GM19324 (cell line): ENCODE measurements around the gene MED27.
"Not testable (repeated sequence)": the region's sequence is repeated elsewhere in the genome, so short reads cannot be mapped to it uniquely, and the experiment has no call there.

ENCODE experiments used
- ATAC-seq: cut with Tn5 transposase; IDR thresholded peaks from one replicate; pipeline ENCODE4 v1.9.1; 2021; ENCODE audit warnings: mild to moderate bottlenecking, moderate library complexity; ENCODE audit not compliant: unreplicated experiment, low FRiP score

MED27 gene

DNA sequence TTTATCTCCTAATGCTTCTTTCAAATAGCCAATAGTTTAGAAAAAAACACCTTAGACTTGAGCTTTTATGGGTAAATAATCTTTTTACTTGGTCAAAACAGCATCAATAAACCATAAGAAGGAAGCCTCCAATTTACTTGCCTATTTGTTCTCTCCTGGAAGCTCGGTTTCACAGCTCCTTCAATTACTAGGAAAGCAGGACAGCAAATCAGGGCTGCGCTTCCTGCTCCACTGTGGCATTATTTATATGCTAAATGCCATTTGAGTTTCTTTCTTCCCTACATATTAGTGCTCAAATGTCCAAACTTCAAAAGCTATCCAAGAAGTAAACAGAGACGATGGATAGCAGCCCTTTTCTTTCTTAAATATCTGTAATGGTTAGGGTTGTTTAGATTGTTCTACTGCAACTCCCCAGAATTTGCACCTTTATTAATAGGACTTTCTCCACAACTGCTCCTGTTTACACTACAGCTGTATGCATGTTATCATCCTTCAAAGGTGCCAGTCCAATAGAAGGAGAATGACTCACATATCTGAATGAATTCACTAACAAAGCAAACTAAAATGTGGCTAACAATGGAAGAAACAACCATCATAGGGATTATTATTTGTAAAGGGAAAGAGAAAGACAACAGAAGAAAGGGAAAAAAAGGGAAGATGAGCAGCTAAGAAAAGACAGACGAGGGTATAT lies 58.7 kb downstream of the MED27 start:
- ATAC-seq = no peak

DNA sequence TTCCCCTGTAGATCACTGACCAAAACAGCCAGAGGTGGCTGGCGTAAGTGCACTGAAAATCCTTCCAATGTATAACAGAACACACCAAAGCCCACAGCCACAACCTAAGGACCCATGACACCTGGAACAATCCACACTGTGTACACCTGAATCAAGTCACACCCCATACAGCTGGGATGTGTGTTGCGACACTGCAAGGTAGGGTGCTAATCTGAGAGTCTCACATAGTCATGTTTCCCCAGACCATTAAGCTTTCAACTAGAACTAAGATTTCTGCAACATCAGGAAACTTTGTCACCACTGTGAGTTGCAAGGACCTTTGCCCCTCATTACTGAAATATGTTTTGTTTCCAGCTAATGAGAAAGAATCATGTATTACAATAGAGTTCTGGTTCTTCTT lies 59.4 kb downstream of the MED27 start:
- no peak for ATAC-seq

DNA sequence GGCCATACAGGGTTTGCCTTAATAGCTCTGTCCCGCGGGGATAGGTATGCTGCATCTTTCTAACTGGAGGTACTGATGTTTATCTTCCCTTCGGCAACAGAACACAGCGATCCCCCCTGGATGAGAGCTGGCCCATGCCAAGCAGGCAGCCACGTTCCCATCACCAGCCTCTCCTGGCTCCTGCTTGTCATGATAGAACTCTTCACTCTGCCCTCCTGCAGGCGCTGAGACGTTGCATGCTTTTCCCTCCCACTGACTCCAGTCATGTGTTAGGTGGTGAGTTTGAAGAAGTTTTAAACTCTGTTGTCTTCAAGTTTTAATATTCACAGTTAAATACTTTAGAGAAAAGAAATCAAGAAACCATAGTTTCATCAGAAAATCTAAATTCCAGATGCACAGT lies 60.0 kb downstream of the MED27 start:
- no peak for ATAC-seq

DNA sequence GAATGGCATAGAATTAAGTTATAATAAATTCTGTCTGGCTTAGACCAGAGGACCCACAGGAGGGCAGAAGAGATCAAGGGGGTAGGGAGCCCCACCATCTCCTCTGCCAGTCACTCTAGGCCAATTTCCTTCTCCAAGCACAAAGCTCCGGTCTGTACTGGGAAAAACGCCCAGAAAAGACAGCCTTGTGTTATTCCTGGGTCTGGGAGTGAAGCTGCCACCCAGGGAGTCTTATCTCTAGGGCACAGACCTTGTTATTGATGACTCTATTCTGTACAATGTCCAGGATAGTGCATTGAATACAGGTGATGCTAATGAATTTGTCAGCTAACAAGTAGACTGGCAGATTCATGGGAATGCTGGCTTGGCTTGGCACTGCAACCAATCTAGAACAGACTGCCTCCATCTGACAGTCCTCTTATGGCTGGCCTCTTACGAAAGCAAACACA lies 60.7 kb downstream of the MED27 start:
- ATAC-seq = no peak

DNA sequence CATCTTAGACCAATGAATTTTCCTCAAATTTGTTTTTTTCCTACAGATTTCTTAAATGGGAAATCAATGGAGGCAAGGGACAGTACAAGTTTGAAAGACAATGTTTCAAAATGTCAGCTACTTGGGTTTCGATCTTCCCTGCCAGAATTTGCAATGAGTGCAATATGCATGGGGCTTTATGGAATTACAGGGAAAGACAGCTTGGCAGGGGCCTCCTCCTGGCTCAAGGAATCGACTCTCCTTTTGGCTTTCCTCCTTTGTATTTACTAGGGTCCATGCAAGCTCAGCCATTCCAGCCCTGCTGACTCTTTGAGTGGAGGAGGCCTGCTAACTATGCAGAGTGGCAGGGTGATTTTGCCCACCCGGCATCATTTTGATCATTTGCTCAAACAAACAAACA lies 63.2 kb downstream of the MED27 start:
- ATAC-seq = no peak

DNA sequence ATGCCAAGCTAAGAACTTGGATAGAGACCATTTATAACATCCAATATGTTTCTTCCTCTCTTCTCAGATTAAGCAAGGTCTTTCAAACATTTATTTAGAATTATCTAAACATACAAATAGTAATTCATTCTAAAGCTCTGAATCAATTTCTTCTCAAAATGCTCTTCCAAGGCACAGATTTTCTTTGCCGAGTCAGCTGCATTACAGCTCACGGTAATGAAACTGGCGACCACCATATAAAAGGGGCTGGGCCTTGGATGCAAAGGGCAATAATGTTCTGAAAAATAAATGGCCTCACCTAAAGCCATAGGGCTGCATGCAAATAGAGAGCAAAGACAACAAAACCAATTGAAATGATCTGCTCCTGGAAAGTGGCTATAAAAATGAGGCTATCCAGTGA lies 63.8 kb downstream of the MED27 start:
- no peak for ATAC-seq

DNA sequence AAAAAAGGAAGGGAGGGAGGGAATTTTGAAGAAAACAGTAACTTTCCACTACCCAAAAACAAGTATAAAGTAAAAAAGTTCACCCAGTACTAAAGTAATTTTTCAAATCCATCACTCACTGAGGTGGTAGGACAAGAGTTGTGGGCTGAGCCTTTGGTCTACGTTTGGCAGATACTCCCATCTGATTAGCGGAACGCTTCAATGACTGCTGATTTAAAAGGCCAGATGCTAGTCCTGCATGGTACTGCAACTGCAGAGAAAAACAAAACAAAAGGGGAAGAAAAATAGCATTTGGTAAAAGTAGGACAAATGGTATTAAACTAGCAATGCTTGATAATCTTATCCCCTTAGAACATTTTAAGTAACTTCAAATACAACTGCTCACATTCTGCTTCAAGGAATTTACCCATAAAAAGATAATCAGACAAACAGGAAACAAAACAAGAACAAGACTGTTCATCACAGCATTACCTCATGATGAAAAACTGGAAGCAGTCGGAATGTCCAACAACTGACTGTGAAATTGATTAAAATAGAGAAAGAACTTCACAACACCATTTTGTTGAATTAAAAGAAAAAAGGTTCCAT lies 65.4 kb downstream of the MED27 start:
- no peak for ATAC-seq

DNA sequence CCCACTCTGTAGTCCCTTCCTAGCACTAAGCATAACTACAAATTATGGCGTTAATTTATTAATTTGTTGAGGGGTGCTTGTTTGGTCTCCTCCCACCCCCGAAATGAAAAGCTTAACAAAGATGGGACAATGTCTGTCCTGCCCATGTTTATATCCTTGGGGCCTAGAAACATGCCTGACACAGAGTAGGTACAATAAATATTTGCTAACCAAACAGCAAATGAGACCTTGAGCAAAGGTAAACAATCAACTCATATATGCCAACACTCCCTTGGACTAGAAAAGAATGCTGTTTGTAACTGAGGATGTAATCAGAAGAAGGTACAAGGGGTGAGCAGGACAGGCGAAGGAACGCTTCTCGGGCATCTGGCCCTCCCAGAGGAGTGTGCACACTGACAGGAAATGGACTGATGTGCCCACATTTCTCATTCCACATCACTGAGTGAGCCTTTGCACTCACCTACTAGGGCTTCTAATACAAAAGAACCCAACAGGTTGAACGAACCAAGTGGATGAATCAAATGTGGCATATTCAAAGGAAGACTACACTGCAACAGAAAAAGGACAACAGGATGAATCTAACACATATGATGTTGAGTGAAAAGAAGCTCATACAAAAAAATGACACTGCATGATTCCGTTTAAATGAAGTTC lies 66.8 kb downstream of the MED27 start:
- no peak for ATAC-seq

DNA sequence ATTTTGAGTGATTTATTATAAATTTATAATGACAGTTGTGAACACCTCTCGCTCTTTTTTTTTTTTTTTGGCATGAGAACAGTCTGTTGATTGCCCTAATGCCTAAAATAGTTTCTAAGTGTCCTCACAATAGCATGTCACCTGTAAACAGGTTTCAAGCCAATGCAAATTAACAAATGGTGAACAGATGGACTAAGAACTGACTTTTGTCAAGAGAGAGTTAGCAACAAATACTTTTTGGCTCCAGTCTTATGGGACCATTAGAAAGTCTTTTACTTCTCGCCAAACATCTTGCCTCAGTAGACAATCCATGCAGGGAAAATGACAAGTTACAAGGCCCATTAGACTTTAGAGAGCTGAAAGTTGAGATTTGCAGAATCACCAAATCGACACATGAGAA lies 67.8 kb downstream of the MED27 start:
- no peak for ATAC-seq

DNA sequence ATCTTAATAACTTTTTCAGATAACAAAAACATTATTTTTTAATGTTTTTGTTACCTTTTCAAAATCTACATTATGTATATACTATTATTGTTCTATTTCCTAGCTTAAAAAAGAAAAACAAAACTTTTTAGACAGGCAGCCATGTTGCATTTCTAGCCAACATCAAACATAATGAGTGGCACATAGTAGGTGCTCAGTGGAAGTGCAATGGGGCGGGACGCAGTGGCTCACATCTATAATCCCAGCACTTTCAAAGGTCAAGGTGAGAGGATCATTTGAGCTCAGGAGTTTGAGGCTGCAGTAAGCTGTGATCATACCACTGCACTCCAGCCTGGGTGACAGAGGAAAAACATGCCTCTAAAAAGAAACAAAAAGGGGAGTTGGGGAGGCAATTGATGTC lies 68.4 kb downstream of the MED27 start:
- no peak for ATAC-seq

DNA sequence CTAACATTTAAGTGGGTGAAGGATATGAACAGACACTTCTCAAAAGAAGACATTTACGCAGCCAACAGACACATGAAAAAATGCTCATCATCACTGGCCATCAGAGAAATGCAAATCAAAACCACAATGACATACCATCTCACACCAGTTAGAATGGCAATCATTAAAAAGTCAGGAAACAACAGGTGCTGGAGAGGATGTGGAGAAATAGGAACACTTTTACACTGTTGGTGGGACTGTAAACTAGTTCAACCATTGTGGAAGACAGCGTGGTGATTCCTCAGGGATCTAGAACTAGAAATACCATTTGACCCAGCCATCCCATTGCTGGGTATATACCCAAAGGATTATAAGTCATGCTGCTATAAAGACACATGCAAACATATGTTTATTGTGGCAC lies 69.5 kb downstream of the MED27 start:
- not testable (repeated sequence) for ATAC-seq

DNA sequence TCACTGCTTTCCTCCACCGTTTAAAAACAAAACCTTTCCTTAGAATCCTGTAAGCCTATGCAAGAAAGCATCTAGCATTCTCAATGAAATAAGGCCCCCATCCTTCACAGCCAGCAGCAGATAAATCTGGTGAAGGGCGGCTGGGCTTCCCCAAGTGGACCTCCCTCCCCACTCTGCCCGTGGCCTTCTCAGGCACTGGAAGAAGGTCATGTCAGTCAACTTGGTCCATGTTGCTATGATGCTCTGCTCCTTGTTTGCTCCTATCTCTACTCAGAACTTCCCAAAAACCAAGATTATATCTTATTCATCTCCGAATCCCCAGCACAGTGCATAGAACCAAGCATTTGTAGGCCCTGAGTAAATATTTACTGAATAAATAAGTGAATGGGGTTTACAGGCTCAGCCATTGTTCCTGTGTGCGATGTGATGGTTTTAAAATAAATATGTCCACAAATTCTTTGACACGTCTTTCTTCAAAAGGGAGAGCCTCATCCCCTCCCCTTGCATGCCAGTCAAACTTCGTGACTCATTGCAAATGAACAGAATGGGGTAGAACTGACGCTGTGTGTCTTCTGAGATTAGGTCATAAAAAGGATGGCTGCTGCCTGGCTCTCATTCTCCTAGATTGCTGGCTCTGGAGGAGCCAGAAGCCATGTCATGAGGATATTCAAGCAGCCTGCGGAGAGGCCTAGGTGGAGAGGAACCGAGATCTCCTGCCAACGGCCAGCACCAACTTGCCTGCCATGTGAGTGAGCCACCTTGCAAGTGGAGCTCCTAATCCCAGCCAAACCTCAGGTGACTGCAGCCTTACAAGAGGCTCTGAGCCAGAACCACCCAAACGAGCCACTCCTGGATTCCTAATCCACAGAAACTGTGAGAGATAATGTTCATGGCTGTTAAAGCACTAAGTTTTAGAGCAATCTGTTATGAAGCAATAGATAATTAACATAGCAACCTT lies 70.5 kb downstream of the MED27 start:
- ATAC-seq = no peak

DNA sequence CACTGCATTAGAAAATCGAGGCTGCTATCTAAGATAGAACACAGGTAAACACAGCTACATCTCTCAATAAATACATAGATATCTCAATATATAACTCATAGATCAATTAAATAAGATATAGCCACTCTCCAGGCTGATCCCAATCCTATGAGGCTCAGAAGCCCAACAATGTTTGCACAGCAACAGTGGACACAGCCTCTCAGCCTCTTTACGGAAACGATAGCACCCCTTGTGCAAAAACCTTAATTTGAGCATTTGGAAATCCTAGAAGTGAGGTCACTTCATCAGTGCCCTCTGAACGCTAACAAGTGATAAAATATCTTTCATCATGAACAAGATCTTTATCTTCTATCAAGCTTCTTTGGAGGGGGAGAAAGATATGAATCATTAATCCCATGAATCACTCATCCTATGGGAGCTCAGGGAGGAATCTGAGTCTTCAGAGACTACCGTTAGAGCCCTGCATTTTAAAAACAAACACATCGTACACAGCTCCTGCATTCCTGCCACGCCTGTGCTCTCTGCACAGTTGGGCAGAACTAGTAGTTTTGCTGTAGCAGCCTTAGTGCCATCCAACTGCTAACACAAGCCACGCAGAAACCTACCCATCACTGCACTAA lies 71.4 kb downstream of the MED27 start:
- no peak for ATAC-seq

DNA sequence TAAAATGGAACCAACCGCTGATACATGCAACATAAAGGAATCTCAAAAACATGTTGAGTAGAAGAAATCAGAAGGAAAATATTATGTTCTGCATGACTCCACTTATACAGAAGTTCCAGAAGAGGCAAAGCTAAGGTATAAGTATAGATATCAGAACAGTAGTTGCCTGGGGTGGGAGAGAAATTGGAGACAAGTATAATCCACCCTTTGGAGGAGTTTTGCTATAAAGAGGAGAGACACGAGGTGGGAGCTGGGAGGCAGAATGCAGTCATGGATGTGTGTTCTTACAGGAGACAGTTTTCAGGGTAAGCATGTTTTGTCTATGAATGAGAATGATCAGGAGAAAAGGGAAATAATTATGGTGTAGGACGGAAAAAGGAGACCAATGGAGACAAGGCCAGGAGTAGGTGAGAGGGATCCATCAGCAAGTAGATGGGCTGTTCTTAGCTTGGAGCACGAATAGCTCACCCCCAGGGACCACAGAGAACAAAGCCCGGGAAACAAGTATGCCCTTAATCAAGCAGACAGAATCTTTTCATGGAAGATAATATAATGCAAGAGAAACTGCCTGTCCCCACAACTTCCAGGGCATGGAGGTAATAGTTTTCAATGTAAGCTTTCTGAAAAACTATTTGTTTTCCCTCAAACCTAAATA lies 72.2 kb downstream of the MED27 start:
- ATAC-seq = no peak

DNA sequence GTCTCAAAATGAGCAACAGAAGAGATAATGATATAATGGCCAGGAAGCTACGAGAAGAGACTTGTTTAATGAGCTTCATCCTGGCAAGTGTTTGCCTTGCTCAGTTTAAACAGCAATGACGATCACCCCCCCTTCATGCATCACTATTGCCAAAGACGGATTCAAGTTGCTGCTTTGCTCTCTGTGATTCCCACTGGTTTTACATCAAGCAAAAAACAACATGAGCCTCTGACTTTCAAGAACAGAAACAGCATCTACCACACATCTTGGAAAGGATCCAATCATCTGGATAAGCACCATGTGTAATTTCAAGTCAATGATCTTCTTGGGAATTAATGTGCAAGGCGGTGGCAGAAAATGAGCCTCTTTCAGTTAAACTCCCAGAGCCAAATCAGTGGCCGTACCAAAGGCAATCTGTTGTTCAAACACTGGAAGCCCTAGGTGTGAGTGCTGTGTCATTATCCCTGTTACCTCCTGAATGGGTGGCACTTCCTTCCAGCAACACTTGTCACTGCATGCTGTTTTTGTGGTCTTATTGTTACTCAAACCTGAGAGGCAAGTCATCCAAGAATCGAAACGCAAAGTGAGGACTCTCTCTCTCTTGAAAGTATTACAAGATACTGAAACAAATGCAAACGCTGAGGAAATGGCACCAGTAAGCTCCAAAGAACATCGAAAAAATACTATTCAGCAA lies 72.8 kb downstream of the MED27 start:
- ATAC-seq = no peak

DNA sequence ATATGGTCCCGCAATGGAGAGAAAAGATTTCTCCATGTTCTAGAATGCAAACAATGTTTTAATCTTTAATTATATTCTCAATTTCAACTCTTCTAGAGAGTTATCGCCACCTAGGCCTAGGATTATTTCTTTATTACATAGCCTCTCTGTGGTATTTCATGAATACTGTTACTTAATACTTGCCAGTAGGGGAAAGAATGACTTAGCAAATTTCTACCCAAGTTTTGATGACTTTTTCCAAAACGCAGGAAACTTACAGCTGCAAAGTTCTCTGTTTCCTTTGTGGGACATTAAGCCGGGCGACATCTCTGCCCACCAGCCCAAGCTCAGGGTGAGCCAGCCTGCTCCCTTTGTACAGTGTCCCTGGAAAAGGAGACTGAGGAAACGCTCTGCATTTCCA lies 73.8 kb downstream of the MED27 start:
- ATAC-seq = no peak

DNA sequence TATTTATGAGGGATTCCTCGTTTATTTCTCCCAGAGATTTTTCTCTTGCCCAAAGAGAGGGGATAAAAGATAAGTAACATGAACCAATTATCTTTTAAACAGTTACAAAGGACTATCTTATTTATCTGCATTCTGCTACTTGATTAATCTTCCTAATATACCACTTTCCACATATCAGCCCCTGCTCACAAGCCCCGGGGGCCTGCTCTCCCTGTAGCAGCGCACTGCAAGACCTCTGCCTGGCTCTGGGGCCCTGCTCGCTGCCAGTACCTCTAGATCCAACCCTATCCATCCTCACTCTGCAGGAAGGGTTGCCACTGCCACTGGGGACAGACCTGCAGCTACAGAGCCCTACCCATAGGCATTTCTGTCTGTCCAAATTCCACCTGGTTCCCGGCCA lies 75.3 kb downstream of the MED27 start:
- ATAC-seq = no peak

DNA sequence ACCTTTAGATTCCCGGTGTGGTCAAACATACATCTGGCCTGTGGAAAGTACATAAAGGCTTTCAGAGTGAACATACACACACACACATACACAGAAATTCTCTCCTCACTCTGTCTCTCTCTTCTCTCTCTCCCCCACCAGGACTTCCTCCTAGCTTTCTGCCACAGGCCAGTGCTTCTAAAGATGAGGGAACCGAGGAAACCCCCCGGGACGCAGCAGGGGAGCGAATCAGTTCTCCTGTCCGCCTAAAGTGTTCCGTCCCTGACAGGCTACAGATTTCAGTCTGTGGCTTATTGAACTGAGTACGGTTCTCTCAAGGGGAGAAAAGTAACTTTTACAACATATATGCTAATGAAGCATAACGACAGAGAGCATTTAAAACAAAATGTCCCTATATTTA lies 75.8 kb downstream of the MED27 start:
- ATAC-seq = no peak

DNA sequence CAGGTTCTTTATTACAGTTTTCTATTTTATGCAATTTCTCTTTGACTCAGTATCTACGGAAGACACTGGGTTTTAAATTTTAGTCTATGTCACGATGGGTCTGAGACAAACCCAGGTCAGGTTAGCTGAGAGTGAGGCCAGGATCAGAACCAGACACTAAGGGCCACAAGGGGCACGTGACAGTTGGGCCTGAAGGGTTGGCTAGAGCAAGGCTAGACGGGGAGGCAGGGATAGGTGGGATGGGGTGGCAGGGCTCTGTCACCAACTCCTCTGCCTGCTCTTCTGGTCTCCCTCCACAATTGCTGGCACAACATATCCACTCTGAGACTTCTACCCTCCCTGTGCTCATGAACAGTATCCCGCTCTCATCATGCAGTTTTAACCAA lies 76.4 kb downstream of the MED27 start:
- ATAC-seq = no peak
